Memory B cell (primary cell): Measurements from ENCODE around the gene TCP11L1.
"Not testable (repeated sequence)": the region's sequence is repeated elsewhere in the genome, so short reads cannot be mapped to it uniquely, and the experiment has no call there.

ENCODE experiments used
- ATAC-seq: fragments of 150-1000 bp; cut with Tn5 transposase; 2 replicates; pipeline ENCODE4 v1.10.0; 2021; ENCODE audit warnings: low read depth, mild to moderate bottlenecking, moderate library complexity
- DNase-seq, 2 donors: peaks; one replicate each; pipeline ENCODE4 v3.0.0; 2022; ENCODE audit warnings: low spot score in 2 of 2
- H3K27ac Mint-ChIP-seq: one replicate; pipeline ENCODE4 v1.8.0; 2022; ENCODE audit warnings: mild to moderate bottlenecking, moderate library complexity, mixed read lengths
- H3K27me3 Mint-ChIP-seq: one replicate; pipeline ENCODE4 v1.8.0; 2022; ENCODE audit warnings: mixed read lengths
- H3K36me3 Mint-ChIP-seq: one replicate; pipeline ENCODE4 v1.8.0; 2022; ENCODE audit warnings: mild to moderate bottlenecking, mixed read lengths
- H3K4me1 Mint-ChIP-seq: one replicate; pipeline ENCODE4 v1.8.0; 2022; ENCODE audit warnings: mixed read lengths
- H3K4me3 Mint-ChIP-seq: one replicate; pipeline ENCODE4 v1.8.0; 2022; ENCODE audit warnings: mild to moderate bottlenecking, moderate library complexity, mixed read lengths
- H3K9me3 Mint-ChIP-seq: one replicate; pipeline ENCODE4 v1.8.0; 2022; ENCODE audit warnings: mixed read lengths

Gene TCP11L1

GRCh38 chr11:33017965-33018364 lies 21.4 kb upstream of the TCP11L1 start:
- Mint-ChIP-seq H3K4me3 (no peak overlapping the region), H3K27ac (no peak overlapping the region), H3K9me3 (no peaks in the 10 kb centered on the region), H3K27me3 (peaks cover 19% of the 10 kb centered on the region), H3K36me3 (no peaks in the 10 kb centered on the region), H3K4me1 (no peaks in the 10 kb centered on the region)
- DNase-seq (no peak), ATAC-seq (no peak)

GRCh38 chr11:33018840-33019239 lies 20.5 kb upstream of the TCP11L1 start:
- no peak overlapping the region for H3K4me3 Mint-ChIP-seq
- DNase-seq (no peak), ATAC-seq (no peak)
- no peaks in the 10 kb centered on the region for H3K4me1 Mint-ChIP-seq
- H3K27me3 Mint-ChIP-seq, result peaks cover 19% of the 10 kb centered on the region
- no peaks in the 10 kb centered on the region for H3K9me3 Mint-ChIP-seq
- H3K36me3 Mint-ChIP-seq, result no peaks in the 10 kb centered on the region
- no peak overlapping the region for H3K27ac Mint-ChIP-seq

GRCh38 chr11:33021501-33021900 lies 17.9 kb upstream of the TCP11L1 start:
- no peak for ATAC-seq
- H3K4me1 Mint-ChIP-seq, result no peaks in the 10 kb centered on the region
- no peak overlapping the region for H3K27ac Mint-ChIP-seq
- H3K36me3 Mint-ChIP-seq, result no peaks in the 10 kb centered on the region
- H3K27me3 Mint-ChIP-seq, result peaks cover 17% of the 10 kb centered on the region
- H3K9me3 Mint-ChIP-seq, result no peaks in the 10 kb centered on the region
- DNase-seq, result no peak
- H3K4me3 Mint-ChIP-seq, result no peak overlapping the region

- ATAC-seq, result no peak
- H3K27ac Mint-ChIP-seq, result no peak overlapping the region
Measured at GRCh38 chr11:33021937-33022336, 17.4 kb upstream of the TCP11L1 start.

GRCh38 chr11:33025339-33025722 lies 14.0 kb upstream of the TCP11L1 start:
- peaks cover 10% of the 10 kb centered on the region for H3K27me3 Mint-ChIP-seq
- no peak overlapping the region for H3K4me3 Mint-ChIP-seq
- H3K36me3 Mint-ChIP-seq, result no peaks in the 10 kb centered on the region
- H3K27ac Mint-ChIP-seq, result no peak overlapping the region
- no peak for ATAC-seq
- no peaks in the 10 kb centered on the region for H3K4me1 Mint-ChIP-seq
- DNase-seq, result no peak
- no peaks in the 10 kb centered on the region for H3K9me3 Mint-ChIP-seq

More at GRCh38 chr11:33021937-33022336, 17.4 kb upstream of the TCP11L1 start:
- Mint-ChIP-seq H3K4me3 (no peak overlapping the region), H3K9me3 (no peaks in the 10 kb centered on the region), H3K27me3 (peaks cover 19% of the 10 kb centered on the region), H3K4me1 (no peaks in the 10 kb centered on the region), H3K36me3 (no peaks in the 10 kb centered on the region)
- DNase-seq, result no peak

GRCh38 chr11:33027233-33027632 lies 12.1 kb upstream of the TCP11L1 start:
- ATAC-seq, result no peak
- Mint-ChIP-seq H3K9me3 (no peaks in the 10 kb centered on the region), H3K4me3 (no peak overlapping the region), H3K27me3 (peaks cover 12% of the 10 kb centered on the region), H3K36me3 (no peaks in the 10 kb centered on the region), H3K4me1 (no peaks in the 10 kb centered on the region), H3K27ac (no peak overlapping the region)
- no peak for DNase-seq

GRCh38 chr11:33027846-33028536 lies 11.4 kb upstream of the TCP11L1 start:
- Mint-ChIP-seq H3K27me3 (peaks cover 12% of the 10 kb centered on the region), H3K9me3 (no peaks in the 10 kb centered on the region), H3K27ac (no peak overlapping the region), H3K4me1 (no peaks in the 10 kb centered on the region), H3K36me3 (no peaks in the 10 kb centered on the region), H3K4me3 (no peak overlapping the region)
- DNase-seq (no peak), ATAC-seq (no peak)

- DNase-seq (no peak), ATAC-seq (no peak)
- Mint-ChIP-seq H3K27ac (no peak overlapping the region), H3K27me3 (peaks cover 12% of the 10 kb centered on the region), H3K4me3 (no peak overlapping the region), H3K4me1 (no peaks in the 10 kb centered on the region), H3K36me3 (no peaks in the 10 kb centered on the region), H3K9me3 (no peaks in the 10 kb centered on the region)
Measured at GRCh38 chr11:33028537-33028914, 10.8 kb upstream of the TCP11L1 start.

GRCh38 chr11:33029218-33029617 lies 10.2 kb upstream of the TCP11L1 start:
- H3K27ac Mint-ChIP-seq, ATAC-seq, H3K4me3 Mint-ChIP-seq, H3K9me3 Mint-ChIP-seq, H3K36me3 Mint-ChIP-seq, DNase-seq, H3K4me1 Mint-ChIP-seq: not testable (repeated sequence)
- peaks cover 14% of the 10 kb centered on the region for H3K27me3 Mint-ChIP-seq

- H3K36me3 Mint-ChIP-seq, result no peaks in the 10 kb centered on the region
- H3K4me3 Mint-ChIP-seq, result no peak overlapping the region
- no peaks in the 10 kb centered on the region for H3K9me3 Mint-ChIP-seq
- H3K27ac Mint-ChIP-seq, result no peak overlapping the region
- ATAC-seq (no peak), DNase-seq (no peak)
- H3K4me1 Mint-ChIP-seq, result no peaks in the 10 kb centered on the region
- peaks cover 9% of the 10 kb centered on the region for H3K27me3 Mint-ChIP-seq
Measured at GRCh38 chr11:33033493-33033892, 5.9 kb upstream of the TCP11L1 start.

GRCh38 chr11:33035011-33035410 lies 4.4 kb upstream of the TCP11L1 start:
- H3K9me3 Mint-ChIP-seq, result no peaks in the 10 kb centered on the region
- H3K4me3 Mint-ChIP-seq, result no peak overlapping the region
- H3K4me1 Mint-ChIP-seq, result no peaks in the 10 kb centered on the region
- ATAC-seq (no peak), DNase-seq (no peak)
- no peak overlapping the region for H3K27ac Mint-ChIP-seq
- H3K27me3 Mint-ChIP-seq, result peaks cover 9% of the 10 kb centered on the region
- no peaks in the 10 kb centered on the region for H3K36me3 Mint-ChIP-seq

GRCh38 chr11:33040033-33040861 lies 875 bp downstream of the TCP11L1 start:
- peaks cover 10% of the 10 kb centered on the region for H3K4me1 Mint-ChIP-seq
- no peaks in the 10 kb centered on the region for H3K9me3 Mint-ChIP-seq
- DNase-seq (peak; percentile 28 to 35), ATAC-seq (peak; percentile 59)
- H3K4me3 Mint-ChIP-seq, result peak overlapping the region; percentile 96
- no peaks in the 10 kb centered on the region for H3K36me3 Mint-ChIP-seq
- H3K27ac Mint-ChIP-seq, result peak overlapping the region; percentile 95
- H3K27me3 Mint-ChIP-seq, result no peaks in the 10 kb centered on the region

- ATAC-seq, result no peak
- H3K36me3 Mint-ChIP-seq, result peaks cover 4% of the 10 kb centered on the region
Measured at GRCh38 chr11:33040862-33041453, 1.6 kb downstream of the TCP11L1 start.

GRCh38 chr11:33043221-33043830 lies 4.0 kb downstream of the TCP11L1 start:
- Mint-ChIP-seq H3K27me3 (no peaks in the 10 kb centered on the region), H3K27ac (no peak overlapping the region), H3K36me3 (peaks cover 9% of the 10 kb centered on the region), H3K4me1 (peaks cover 13% of the 10 kb centered on the region), H3K9me3 (no peaks in the 10 kb centered on the region), H3K4me3 (no peak overlapping the region)
- DNase-seq (no peak), ATAC-seq (no peak)

More at GRCh38 chr11:33040862-33041453, 1.6 kb downstream of the TCP11L1 start:
- Mint-ChIP-seq H3K4me3 (peak overlapping the region; percentile 96), H3K27ac (peak overlapping the region; percentile 95), H3K27me3 (no peaks in the 10 kb centered on the region), H3K9me3 (no peaks in the 10 kb centered on the region), H3K4me1 (peaks cover 13% of the 10 kb centered on the region)
- no peak for DNase-seq
